Measurements from ENCODE around the gene NDUFA3. TPM values are rescaled to one million over a fixed set of nuclear protein-coding genes. Genes with fewer than 3 reads are reported as not detected.

The NDUFA3 gene
- total RNA-seq, 1 experiment from 2014 or later: 211 TPM

- no peaks in the 10 kb centered on the region for H3K36me3 ChIP-seq (ENCODE audit: control insufficient read depth, insufficient read depth, low read length)
- no peaks in the 10 kb centered on the region for H3K27me3 ChIP-seq (ENCODE audit: control insufficient read depth, insufficient read depth, low read length)
- H3K4me3 ChIP-seq (ENCODE audit: low read depth in 2 of 2, low read length in 2 of 2): no peak overlapping the region
- BruUV-seq (replicated peaks): no TSS peak
- intact Hi-C loops (cut with micrococcal nuclease; ENCODE audit: unreplicated experiment): no loop called here
- no peaks in the 10 kb centered on the region for H3K4me1 ChIP-seq (ENCODE audit: control insufficient read depth, insufficient read depth, low read length)
- ATAC-seq (no peak), DNase-seq (ENCODE audit: low read depth, low spot score) (no peak)
- ChIA-PET POLR2A (no interaction called here), CTCF (no interaction called here)
- H3K9me3 ChIP-seq (ENCODE audit: control insufficient read depth, insufficient read depth, low read depth, low read length): peaks cover 6% of the 10 kb centered on the region; the same call in 1 of the 2 replicates
- in situ Hi-C loops (cut with HindIII; ENCODE audit: low pct_unique_long_range_greater_than_20kb, low sequenced_read_pairs): no loop called here
- TF ChIP-seq SIN3A (IDR thresholded peaks at IDR 0.05; ENCODE audit: borderline replicate concordance, insufficient read depth, low read depth, low read length) (no peak), CTCF (IDR thresholded peaks at IDR 0.05) (no peak), POLR2AphosphoS5 (IDR thresholded peaks at IDR 0.05; ENCODE audit: low read depth, low read length) (no peak), REST (IDR thresholded peaks at IDR 0.05; ENCODE audit: insufficient read depth in 1 of 2, low read depth in 2 of 2, low read length in 1 of 2) (no peak), TCF7L2 (IDR thresholded peaks at IDR 0.05; ENCODE audit: low read depth, low read length) (no peak)
- no peak overlapping the region for H3K27ac ChIP-seq (ENCODE audit: low read length)
Measured at GRCh38 chr19:54073829-54074228, 28.8 kb upstream of the NDUFA3 start.

GRCh38 chr19:54074851-54075250 lies 27.8 kb upstream of the NDUFA3 start:
- H3K27ac ChIP-seq (ENCODE audit: low read length): no peak overlapping the region
- no peaks in the 10 kb centered on the region for H3K36me3 ChIP-seq (ENCODE audit: control insufficient read depth, insufficient read depth, low read length)
- ATAC-seq (no peak), DNase-seq (ENCODE audit: low read depth, low spot score) (no peak)
- no peaks in the 10 kb centered on the region for H3K27me3 ChIP-seq (ENCODE audit: control insufficient read depth, insufficient read depth, low read length)
- no peak for TF ChIP-seq SIN3A (IDR thresholded peaks at IDR 0.05; ENCODE audit: borderline replicate concordance, insufficient read depth, low read depth, low read length)
- TF ChIP-seq CTCF (IDR thresholded peaks at IDR 0.05): no peak
- no peak for TF ChIP-seq REST (IDR thresholded peaks at IDR 0.05; ENCODE audit: insufficient read depth in 1 of 2, low read depth in 2 of 2, low read length in 1 of 2)
- TF ChIP-seq POLR2AphosphoS5 (IDR thresholded peaks at IDR 0.05; ENCODE audit: low read depth, low read length): no peak
- TF ChIP-seq TCF7L2 (IDR thresholded peaks at IDR 0.05; ENCODE audit: low read depth, low read length): no peak
- ChIA-PET POLR2A (no interaction called here), CTCF (no interaction called here)
- no peaks in the 10 kb centered on the region for H3K4me1 ChIP-seq (ENCODE audit: control insufficient read depth, insufficient read depth, low read length)
- in situ Hi-C loops (cut with HindIII; ENCODE audit: low pct_unique_long_range_greater_than_20kb, low sequenced_read_pairs): no loop called here
- no TSS peak for BruUV-seq (replicated peaks)
- H3K9me3 ChIP-seq (ENCODE audit: control insufficient read depth, insufficient read depth, low read depth, low read length): no peaks in the 10 kb centered on the region
- intact Hi-C loops (cut with micrococcal nuclease; ENCODE audit: unreplicated experiment): no loop called here
- no peak overlapping the region for H3K4me3 ChIP-seq (ENCODE audit: low read depth in 2 of 2, low read length in 2 of 2)

All from Panc1 (cell line).